IMR-90 (cell line): Measurements from ENCODE around the gene PCSK5. TPM values are rescaled to one million over a fixed set of nuclear protein-coding genes. Genes with fewer than 3 reads are reported as not detected.

Source experiments
- ATAC-seq: fragments of 200-7000 bp; cut with Tn5 transposase; 2 replicates; pipeline ENCODE4 v1.9.1; 2020; ENCODE audit warnings: low read depth, mild to moderate bottlenecking, moderate library complexity
- BruUV-seq: library from RNA; stranded (reverse); fragments of 400-500 nt; replicated peaks from 2 replicates; lab custom pipeline; 2021; lab: Mats Ljungman, UMichigan
- CTCF ChIA-PET: fragments of 300-600 bp; formaldehyde crosslinking; extraction: SDS; loops from one replicate; lab custom pipeline; 2021; ENCODE audit warnings: antibody characterized with exemption; lab: Yijun Ruan, JAX
- POLR2A ChIA-PET: fragments of 300-600 bp; sonication (Branson Sonifier 250); formaldehyde crosslinking; loops from one replicate; lab custom pipeline; 2022; ENCODE audit warnings: antibody characterized with exemption; ENCODE audit not compliant: unreplicated experiment; lab: Charles Lee
- DNase-seq: peaks from one replicate; pipeline ENCODE4 v3.0.0; 2013
- H2AFZ ChIP-seq: replicated peaks from 2 replicates; pipeline ENCODE3; 2013; ENCODE audit warnings: low read length, mild to moderate bottlenecking; ENCODE audit not compliant: poor library complexity
- H2AK5ac ChIP-seq: 2 replicates; pipeline ENCODE4 v1.6.1; 2013; ENCODE audit warnings: low read depth, low read length, inconsistent platforms
- H2AK9ac ChIP-seq: replicated peaks from 2 replicates; pipeline ENCODE3; 2013; ENCODE audit warnings: mild to moderate bottlenecking, low read depth, low read length, moderate library complexity; ENCODE audit not compliant: poor library complexity
- H2BK120ac ChIP-seq: 2 replicates; pipeline ENCODE4 v1.6.1; 2013; ENCODE audit warnings: low read depth, low read length, inconsistent platforms
- H2BK15ac ChIP-seq: 3 replicates; pipeline ENCODE4 v1.6.1; 2013; ENCODE audit warnings: low read depth, low read length, inconsistent platforms
- H2BK20ac ChIP-seq: 2 replicates; pipeline ENCODE4 v1.6.1; 2013; ENCODE audit warnings: low read depth, mild to moderate bottlenecking, inconsistent platforms, low read length, moderate library complexity
- H2BK5ac ChIP-seq: 2 replicates; pipeline ENCODE4 v1.6.1; 2013; ENCODE audit warnings: mild to moderate bottlenecking, low read depth, low read length, inconsistent platforms; ENCODE audit not compliant: poor library complexity, severe bottlenecking
- H3K14ac ChIP-seq: replicated peaks from 2 replicates; pipeline ENCODE4 v1.6.1; 2013; ENCODE audit warnings: low read depth, low read length, inconsistent platforms
- H3K18ac ChIP-seq: 2 replicates; pipeline ENCODE4 v1.6.1; 2013; ENCODE audit warnings: low read depth, low read length, control low read depth
- H3K23ac ChIP-seq: 2 replicates; pipeline ENCODE4 v1.6.1; 2013; ENCODE audit warnings: low read depth, low read length, inconsistent platforms
- H3K27ac ChIP-seq: 2 replicates; pipeline ENCODE4 v1.5.1; 2013; ENCODE audit warnings: mild to moderate bottlenecking, control low read depth, low read length; ENCODE audit not compliant: insufficient read depth
- H3K27me3 ChIP-seq: 2 replicates; pipeline ENCODE4 v1.6.1; 2013; ENCODE audit warnings: low read length; ENCODE audit not compliant: control insufficient read depth, insufficient read depth
- H3K36me3 ChIP-seq: 2 replicates; pipeline ENCODE4 v1.6.1; 2013; ENCODE audit warnings: low read length, mixed read lengths; ENCODE audit not compliant: control insufficient read depth, insufficient read depth
- H3K4ac ChIP-seq: 2 replicates; pipeline ENCODE4 v1.6.1; 2013; ENCODE audit warnings: low read depth, low read length, inconsistent platforms
- H3K4me1 ChIP-seq: 2 replicates; pipeline ENCODE4 v1.6.1; 2013; ENCODE audit warnings: low read length, mixed read lengths; ENCODE audit not compliant: control insufficient read depth, insufficient read depth
- H3K4me2 ChIP-seq: 2 replicates; pipeline ENCODE4 v1.6.1; 2013; ENCODE audit warnings: low read depth, mild to moderate bottlenecking, control low read depth, low read length, moderate library complexity
- H3K4me3 ChIP-seq: 2 replicates; pipeline ENCODE4 v1.5.1; 2013; ENCODE audit warnings: low read depth, mild to moderate bottlenecking, control low read depth, low read length, moderate library complexity; ENCODE audit not compliant: insufficient read depth
- H3K56ac ChIP-seq: 2 replicates; pipeline ENCODE4 v1.6.1; 2013; ENCODE audit warnings: low read length, inconsistent platforms; ENCODE audit not compliant: insufficient read depth; ENCODE audit errors: extremely low read depth
- H3K79me1 ChIP-seq, 2 experiments: 2 replicates each; pipeline ENCODE4 v1.6.1; 2013; ENCODE audit warnings: low read length in 2 of 2, inconsistent platforms in 1 of 2, low read depth in 1 of 2
- H3K9ac ChIP-seq: 2 replicates; pipeline ENCODE4 v1.6.1; 2013; ENCODE audit warnings: low read depth, low read length, control low read depth
- H3K9me1 ChIP-seq: 2 replicates; pipeline ENCODE4 v1.6.1; 2013; ENCODE audit warnings: low read length, inconsistent platforms; ENCODE audit not compliant: insufficient read depth
- H3K9me3 ChIP-seq: 2 replicates; pipeline ENCODE4 v1.6.1; 2013; ENCODE audit warnings: low read length; ENCODE audit not compliant: control insufficient read depth, insufficient read depth
- H4K20me1 ChIP-seq: 2 replicates; pipeline ENCODE4 v1.6.1; 2013; ENCODE audit warnings: low read length, inconsistent platforms; ENCODE audit not compliant: insufficient read depth
- H4K5ac ChIP-seq: 2 replicates; pipeline ENCODE4 v1.6.1; 2013; ENCODE audit warnings: mild to moderate bottlenecking, low read depth, low read length, control low read depth
- H4K8ac ChIP-seq, 2 experiments: 2 replicates each; pipeline ENCODE4 v1.6.1; 2013; ENCODE audit warnings: low read depth in 2 of 2, low read length in 2 of 2, control low read depth in 1 of 2, inconsistent platforms in 1 of 2
- H4K91ac ChIP-seq: 2 replicates; pipeline ENCODE4 v1.6.1; 2013; ENCODE audit warnings: low read depth, low read length, inconsistent platforms; ENCODE audit not compliant: insufficient read depth
- BHLHE40 ChIP-seq: fragments of 150-350 bp; IDR thresholded peaks from 2 replicates; pipeline ENCODE4 v1.6.1; 2016; ENCODE audit warnings: mild to moderate bottlenecking, low read depth, low read length
- CEBPB ChIP-seq: IDR thresholded peaks from 2 replicates; pipeline ENCODE4 v1.6.1; 2012; ENCODE audit warnings: low read depth, low read length, improper control_type of control experiment
- CHD1 ChIP-seq: IDR thresholded peaks from 2 replicates; pipeline ENCODE4 v1.6.1; 2012; ENCODE audit warnings: low read depth, low read length, improper control_type of control experiment
- FOS ChIP-seq: fragments of 150-350 bp; IDR thresholded peaks from 2 replicates; pipeline ENCODE4 v1.6.1; 2016; ENCODE audit warnings: low read depth, low read length
- MAZ ChIP-seq: IDR thresholded peaks from 2 replicates; pipeline ENCODE4 v1.6.1; 2012; ENCODE audit warnings: low read depth, mild to moderate bottlenecking, low read length, improper control_type of control experiment, moderate library complexity, borderline replicate concordance
- NFE2L2 ChIP-seq: fragments of 150-350 bp; IDR thresholded peaks from 2 replicates; pipeline ENCODE4 v1.6.1; 2016; ENCODE audit warnings: low read depth, mild to moderate bottlenecking, low read length
- RAD21 ChIP-seq: IDR thresholded peaks from 2 replicates; pipeline ENCODE4 v1.6.1; 2012; ENCODE audit warnings: low read length, improper control_type of control experiment
- RFX5 ChIP-seq: IDR thresholded peaks from 2 replicates; pipeline ENCODE4 v1.8.0; 2012; ENCODE audit warnings: low read depth, mild to moderate bottlenecking, low read length, moderate library complexity
- WGBS, 2 experiments: methylation state at CpG; one replicate each; pipeline versions ENCODE4 v1.1.5 to v1.1.7; 2013; ENCODE audit warnings: missing lambda C conversion rate in 2 of 2; ENCODE audit not compliant: insufficient read length in 1 of 2; ENCODE audit errors: extremely low coverage in 2 of 2; 5-methylcytosine and 5-hydroxymethylcytosine counted together
- dilution Hi-C: fragments of 300-500 bp; cut with HindIII; formaldehyde crosslinking; loops from one replicate; pipeline ENCODE4 v1.14.3; 2018; ENCODE audit warnings: low sequenced_read_pairs; ENCODE audit not compliant: unreplicated experiment
- in situ Hi-C: fragments of 300-500 bp; cut with MboI; formaldehyde crosslinking; loops from 3 replicates; pipeline ENCODE4 v1.14.3; 2019; ENCODE audit warnings: low sequenced_read_pairs, inconsistent platforms, mixed read lengths
- intact Hi-C: fragments of 100-400 bp; cut with micrococcal nuclease; formaldehyde crosslinking; loops from 2 replicates; pipeline ENCODE4 v1.10.0; 2022
- polyA plus RNA-seq, 3 experiments: library from polyadenylated mRNA; depleted of rRNA; stranded (reverse); fragments of >200 nt; gene quantifications; 2 replicates each; pipeline ENCODE4 v1.2.3, GENCODE V29; 2012; ENCODE audit warnings: low replicate concordance in 1 of 3
- total RNA-seq: library from RNA; depleted of rRNA; stranded (reverse); fragments of >200 nt; gene quantifications from 2 replicates; pipeline ENCODE4 v1.2.3, GENCODE V29; 2012

Gene PCSK5
- total and polyA plus RNA-seq, 2 of the 4 experiments (the other 2 are of a cell fraction) = 1.5 to 3.0 TPM

DNA sequence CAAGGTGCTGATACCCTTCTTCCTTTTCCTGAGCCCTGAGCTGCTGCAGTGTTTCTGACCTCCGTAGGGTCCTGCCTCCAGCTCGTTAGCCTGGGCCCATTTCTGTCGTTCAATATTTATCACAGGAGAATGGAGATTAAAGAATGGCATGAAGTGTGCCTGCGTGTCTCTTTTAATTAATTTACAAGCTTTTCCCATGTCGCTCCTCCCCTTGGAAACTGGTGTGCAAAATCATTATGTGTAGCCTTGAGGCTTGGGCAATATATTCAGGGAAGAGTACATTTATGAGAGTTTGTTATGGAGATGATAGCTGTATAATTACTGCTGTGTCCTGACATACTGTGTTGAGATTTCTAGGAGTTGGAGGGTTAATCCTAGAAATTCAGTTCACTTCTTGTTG, 99.7 kb downstream of the PCSK5 start:
- H2AFZ ChIP-seq = no peak overlapping the region
- no peak overlapping the region for H2AK9ac ChIP-seq
- no peak overlapping the region for H3K56ac ChIP-seq
- H3K4me3 ChIP-seq = no peak overlapping the region
- dilution Hi-C loops = no loop called here
- no peak overlapping the region for H2BK20ac ChIP-seq
- H4K5ac ChIP-seq = no peak overlapping the region
- no peak overlapping the region for H3K23ac ChIP-seq
- TF ChIP-seq FOS (no peak), RAD21 (no peak), RFX5 (no peak), CEBPB (no peak), BHLHE40 (no peak), NFE2L2 (no peak), CHD1 (no peak), MAZ (no peak)
- ATAC-seq (no peak), DNase-seq (no peak)
- no CpG with 5 or more reads among the region's 5 CpGs for WGBS, 2 experiments
- H4K8ac ChIP-seq = no peak overlapping the region
- no peak overlapping the region for H3K4me2 ChIP-seq
- H3K36me3 ChIP-seq = peaks cover 4% of the 10 kb centered on the region
- in situ Hi-C loops = no loop called here
- H3K27ac ChIP-seq = no peak overlapping the region
- H3K9ac ChIP-seq = no peak overlapping the region
- POLR2A ChIA-PET = no interaction called here
- H3K4ac ChIP-seq = no peak overlapping the region
- no peaks in the 10 kb centered on the region for H3K27me3 ChIP-seq
- no peaks in the 10 kb centered on the region for H4K20me1 ChIP-seq
- H4K91ac ChIP-seq = no peak overlapping the region
- no peak overlapping the region for H2BK15ac ChIP-seq
- H3K9me3 ChIP-seq = no peaks in the 10 kb centered on the region
- no peak overlapping the region for H2BK120ac ChIP-seq
- H3K9me1 ChIP-seq = no peaks in the 10 kb centered on the region
- intact Hi-C loops = no loop called here
- H3K79me1 ChIP-seq = no peaks in the 10 kb centered on the region
- no peaks in the 10 kb centered on the region for H3K4me1 ChIP-seq
- no peak overlapping the region for H3K14ac ChIP-seq
- CTCF ChIA-PET = interaction anchor here (0.8 kb wide), 1 partner anchor 83 kb away, joined by 3 read pairs; no protein-coding TSS in a partner anchor
- no peak overlapping the region for H2BK5ac ChIP-seq
- H2AK5ac ChIP-seq = no peak overlapping the region
- BruUV-seq = no TSS peak
- no peak overlapping the region for H3K18ac ChIP-seq
